SK-N-SH treated with all-trans-retinoic acid at 6 μM for 48 hours (cell line): Measurements from ENCODE around the gene ADAM30.

Experiments
- ATAC-seq: fragments of 200-7000 bp; cut with Tn5 transposase; 3 replicates; pipeline ENCODE4 v1.9.1; 2020; ENCODE audit warnings: mild to moderate bottlenecking, moderate library complexity
- BACH2 ChIP-seq: fragments of 250-450 bp; sonication (Bioruptor Pico); IDR thresholded peaks from 2 replicates; pipeline ENCODE4 v1.9.0; 2021; ENCODE audit warnings: mild to moderate bottlenecking, borderline replicate concordance
- CSDC2 ChIP-seq: fragments of 250-450 bp; sonication (Bioruptor Pico); IDR thresholded peaks from 2 replicates; pipeline ENCODE4 v1.5.0; 2020; ENCODE audit warnings: mild to moderate bottlenecking, moderate library complexity
- CSRNP3 ChIP-seq: fragments of 250-450 bp; sonication (Bioruptor Pico); IDR thresholded peaks from 2 replicates; pipeline ENCODE4 v1.5.1; 2021; ENCODE audit warnings: mild to moderate bottlenecking, moderate library complexity
- ESRRG ChIP-seq: fragments of 250-450 bp; sonication (Bioruptor Pico); IDR thresholded peaks from 2 replicates; pipeline ENCODE4 v1.6.1; 2021; ENCODE audit warnings: mild to moderate bottlenecking
- GLIS3 ChIP-seq: fragments of 250-450 bp; sonication (Bioruptor Pico); IDR thresholded peaks from 2 replicates; pipeline ENCODE4 v1.5.0; 2020; ENCODE audit warnings: mild to moderate bottlenecking, moderate library complexity
- ISL1 ChIP-seq: fragments of 250-450 bp; sonication (Bioruptor Pico); IDR thresholded peaks from 2 replicates; pipeline ENCODE4 v2.1.2; 2022; ENCODE audit warnings: mild to moderate bottlenecking, moderate library complexity
- OSR1 ChIP-seq: fragments of 250-450 bp; sonication (Bioruptor Pico); IDR thresholded peaks from 2 replicates; pipeline ENCODE4 v1.8.0; 2022; ENCODE audit warnings: moderate library complexity, mild to moderate bottlenecking, inconsistent platforms
- PPARA ChIP-seq: fragments of 250-450 bp; sonication (Bioruptor Pico); IDR thresholded peaks from 2 replicates; pipeline ENCODE4 v1.5.0; 2020; ENCODE audit warnings: mild to moderate bottlenecking, borderline replicate concordance
- RARB ChIP-seq: fragments of 250-450 bp; sonication (Bioruptor Pico); IDR thresholded peaks from 2 replicates; pipeline ENCODE4 v1.8.0; 2021; ENCODE audit warnings: mild to moderate bottlenecking, moderate library complexity
- SNAI2 ChIP-seq: fragments of 250-450 bp; sonication (Bioruptor Pico); IDR thresholded peaks from 2 replicates; pipeline ENCODE4 v1.5.0; 2020; ENCODE audit warnings: mild to moderate bottlenecking, moderate library complexity
- TCF4 ChIP-seq: fragments of 250-450 bp; sonication (Bioruptor Pico); IDR thresholded peaks from 2 replicates; pipeline ENCODE4 v1.8.0; 2021; ENCODE audit warnings: mild to moderate bottlenecking, moderate library complexity, borderline replicate concordance
- TOX ChIP-seq: fragments of 250-450 bp; sonication (Bioruptor Pico); IDR thresholded peaks from 2 replicates; pipeline ENCODE4 v1.8.0; 2021; ENCODE audit warnings: mild to moderate bottlenecking, moderate library complexity, borderline replicate concordance
- TSHZ2 ChIP-seq: fragments of 250-450 bp; sonication (Bioruptor Pico); IDR thresholded peaks from 2 replicates; pipeline ENCODE4 v1.5.0; 2020; ENCODE audit warnings: mild to moderate bottlenecking, moderate library complexity
- ZC3H10 ChIP-seq: fragments of 250-450 bp; sonication (Bioruptor Pico); IDR thresholded peaks from 2 replicates; pipeline ENCODE4 v1.5.1; 2021; ENCODE audit warnings: mild to moderate bottlenecking, moderate library complexity
- ZFP3 ChIP-seq: fragments of 250-450 bp; sonication (Bioruptor Pico); IDR thresholded peaks from 2 replicates; pipeline ENCODE4 v1.5.0; 2020; ENCODE audit warnings: mild to moderate bottlenecking, moderate library complexity
- ZFP30 ChIP-seq: fragments of 450-650 bp; formaldehyde crosslinking; IDR thresholded peaks from 2 replicates; pipeline ENCODE4 v1.5.0; 2022; ENCODE audit warnings: mild to moderate bottlenecking, moderate library complexity
- ZNF565 ChIP-seq: fragments of 450-650 bp; formaldehyde crosslinking; conservative IDR thresholded peaks from 2 replicates; pipeline ENCODE4 v1.5.0; 2020; ENCODE audit warnings: low read depth, mild to moderate bottlenecking, moderate library complexity
- ZNF70 ChIP-seq: fragments of 450-650 bp; formaldehyde crosslinking; IDR thresholded peaks from 2 replicates; pipeline ENCODE4 v1.5.0; 2020; ENCODE audit warnings: mild to moderate bottlenecking, moderate library complexity
- ZNF8 ChIP-seq: fragments of 450-650 bp; formaldehyde crosslinking; IDR thresholded peaks from 2 replicates; pipeline ENCODE4 v1.5.0; 2020; ENCODE audit warnings: mild to moderate bottlenecking, moderate library complexity
- TF ChIP-seq, protein P1 (sequence below): fragments of 250-450 bp; sonication (Bioruptor Pico); IDR thresholded peaks from 2 replicates; pipeline ENCODE4 v1.5.1; 2020; ENCODE audit warnings: low read depth, mild to moderate bottlenecking, moderate library complexity
- TF ChIP-seq, protein P2 (sequence below): fragments of 250-450 bp; sonication (Bioruptor Pico); IDR thresholded peaks from 2 replicates; pipeline ENCODE4 v1.8.0; 2020; ENCODE audit warnings: mild to moderate bottlenecking, moderate library complexity, borderline replicate concordance
- TF ChIP-seq, protein P3 (sequence below): fragments of 250-450 bp; sonication (Bioruptor Pico); IDR thresholded peaks from 2 replicates; pipeline ENCODE4 v1.8.0; 2021; ENCODE audit warnings: low read depth, mild to moderate bottlenecking, moderate library complexity, borderline replicate concordance

ADAM30 gene

DNA sequence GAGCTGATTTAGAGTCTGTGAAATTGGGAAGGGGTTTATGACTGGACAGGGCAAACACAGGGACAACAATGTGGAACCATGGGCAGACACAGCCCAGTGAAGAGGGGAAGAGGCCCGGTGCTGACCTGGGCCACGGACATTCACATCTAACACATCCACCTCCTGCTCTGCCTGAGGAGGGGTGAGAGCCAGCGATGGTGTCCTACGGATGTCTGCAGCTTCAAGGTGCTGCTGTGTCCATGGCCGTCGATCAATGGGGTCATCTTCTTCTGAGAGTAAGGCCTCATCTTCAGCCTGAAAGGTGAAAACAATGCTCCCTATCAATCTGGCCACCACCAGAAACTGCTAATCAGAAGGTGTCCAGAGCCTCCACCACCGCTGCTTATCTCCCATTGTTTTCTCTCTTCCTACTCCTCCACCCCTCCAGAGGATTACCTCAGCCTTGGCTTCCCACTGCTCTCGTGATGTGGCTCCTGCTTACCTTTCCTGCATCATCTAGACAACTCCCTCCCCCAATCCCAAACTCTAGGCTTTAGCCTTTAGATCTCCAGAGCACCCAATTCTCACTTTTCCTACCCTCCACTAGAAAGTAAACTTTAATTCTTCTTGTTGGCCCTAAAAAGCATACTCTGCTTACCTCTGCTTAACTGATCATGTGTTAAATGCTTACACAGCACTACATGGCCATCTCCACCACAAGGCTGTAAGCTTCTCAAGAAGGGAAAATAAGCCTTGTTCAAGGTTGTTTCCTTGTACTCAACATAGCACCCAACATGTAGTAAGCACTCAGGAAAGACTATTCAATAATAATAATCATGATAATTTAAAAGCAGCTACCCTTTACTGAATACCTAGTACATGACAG, 24.0 kb upstream of the ADAM30 start:
- TF ChIP-seq OSR1 (CRISPR knock-in tag) (no peak), ZNF70 (CRISPR knock-in tag) (no peak), ZC3H10 (CRISPR knock-in tag) (no peak), ZNF8 (CRISPR knock-in tag) (no peak), CSDC2 (CRISPR knock-in tag) (no peak), SNAI2 (CRISPR knock-in tag) (no peak), ZFP3 (CRISPR knock-in tag) (no peak), PPARA (CRISPR knock-in tag) (no peak), ISL1 (no peak), GLIS3 (CRISPR knock-in tag) (no peak)
- ATAC-seq = no peak

- TF ChIP-seq, protein P1, sequence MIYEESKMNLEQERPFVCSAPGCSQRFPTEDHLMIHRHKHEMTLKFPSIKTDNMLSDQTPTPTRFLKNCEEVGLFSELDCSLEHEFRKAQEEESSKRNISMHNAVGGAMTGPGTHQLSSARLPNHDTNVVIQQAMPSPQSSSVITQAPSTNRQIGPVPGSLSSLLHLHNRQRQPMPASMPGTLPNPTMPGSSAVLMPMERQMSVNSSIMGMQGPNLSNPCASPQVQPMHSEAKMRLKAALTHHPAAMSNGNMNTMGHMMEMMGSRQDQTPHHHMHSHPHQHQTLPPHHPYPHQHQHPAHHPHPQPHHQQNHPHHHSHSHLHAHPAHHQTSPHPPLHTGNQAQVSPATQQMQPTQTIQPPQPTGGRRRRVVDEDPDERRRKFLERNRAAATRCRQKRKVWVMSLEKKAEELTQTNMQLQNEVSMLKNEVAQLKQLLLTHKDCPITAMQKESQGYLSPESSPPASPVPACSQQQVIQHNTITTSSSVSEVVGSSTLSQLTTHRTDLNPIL (CRISPR knock-in tag) = no peak
- no peak for TF ChIP-seq ZC3H10 (CRISPR knock-in tag)
- no peak for TF ChIP-seq ISL1
- TF ChIP-seq ZFP3 (CRISPR knock-in tag) = no peak
- TF ChIP-seq ESRRG (CRISPR knock-in tag) = no peak
- TF ChIP-seq RARB = no peak
- no peak for TF ChIP-seq SNAI2 (CRISPR knock-in tag)
- no peak for TF ChIP-seq TCF4 (CRISPR knock-in tag)
- TF ChIP-seq PPARA (CRISPR knock-in tag) = no peak
- TF ChIP-seq ZNF565 (CRISPR knock-in tag) = no peak
- no peak for TF ChIP-seq ZNF8 (CRISPR knock-in tag)
- TF ChIP-seq, protein P2, sequence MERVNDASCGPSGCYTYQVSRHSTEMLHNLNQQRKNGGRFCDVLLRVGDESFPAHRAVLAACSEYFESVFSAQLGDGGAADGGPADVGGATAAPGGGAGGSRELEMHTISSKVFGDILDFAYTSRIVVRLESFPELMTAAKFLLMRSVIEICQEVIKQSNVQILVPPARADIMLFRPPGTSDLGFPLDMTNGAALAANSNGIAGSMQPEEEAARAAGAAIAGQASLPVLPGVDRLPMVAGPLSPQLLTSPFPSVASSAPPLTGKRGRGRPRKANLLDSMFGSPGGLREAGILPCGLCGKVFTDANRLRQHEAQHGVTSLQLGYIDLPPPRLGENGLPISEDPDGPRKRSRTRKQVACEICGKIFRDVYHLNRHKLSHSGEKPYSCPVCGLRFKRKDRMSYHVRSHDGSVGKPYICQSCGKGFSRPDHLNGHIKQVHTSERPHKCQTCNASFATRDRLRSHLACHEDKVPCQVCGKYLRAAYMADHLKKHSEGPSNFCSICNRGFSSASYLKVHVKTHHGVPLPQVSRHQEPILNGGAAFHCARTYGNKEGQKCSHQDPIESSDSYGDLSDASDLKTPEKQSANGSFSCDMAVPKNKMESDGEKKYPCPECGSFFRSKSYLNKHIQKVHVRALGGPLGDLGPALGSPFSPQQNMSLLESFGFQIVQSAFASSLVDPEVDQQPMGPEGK = no peak
- ATAC-seq = no peak
These were observed 22.9 kb upstream of the ADAM30 start for GRCh38 chr1:119919241-119919640.

GRCh38 chr1:119918301-119918700, 22.0 kb upstream of the ADAM30 start:
- no peak for TF ChIP-seq SNAI2 (CRISPR knock-in tag)
- TF ChIP-seq ZFP3 (CRISPR knock-in tag) = no peak
- TF ChIP-seq RARB = no peak
- TF ChIP-seq ESRRG (CRISPR knock-in tag) = no peak
- TF ChIP-seq ZC3H10 (CRISPR knock-in tag) = no peak
- TF ChIP-seq, protein P3, sequence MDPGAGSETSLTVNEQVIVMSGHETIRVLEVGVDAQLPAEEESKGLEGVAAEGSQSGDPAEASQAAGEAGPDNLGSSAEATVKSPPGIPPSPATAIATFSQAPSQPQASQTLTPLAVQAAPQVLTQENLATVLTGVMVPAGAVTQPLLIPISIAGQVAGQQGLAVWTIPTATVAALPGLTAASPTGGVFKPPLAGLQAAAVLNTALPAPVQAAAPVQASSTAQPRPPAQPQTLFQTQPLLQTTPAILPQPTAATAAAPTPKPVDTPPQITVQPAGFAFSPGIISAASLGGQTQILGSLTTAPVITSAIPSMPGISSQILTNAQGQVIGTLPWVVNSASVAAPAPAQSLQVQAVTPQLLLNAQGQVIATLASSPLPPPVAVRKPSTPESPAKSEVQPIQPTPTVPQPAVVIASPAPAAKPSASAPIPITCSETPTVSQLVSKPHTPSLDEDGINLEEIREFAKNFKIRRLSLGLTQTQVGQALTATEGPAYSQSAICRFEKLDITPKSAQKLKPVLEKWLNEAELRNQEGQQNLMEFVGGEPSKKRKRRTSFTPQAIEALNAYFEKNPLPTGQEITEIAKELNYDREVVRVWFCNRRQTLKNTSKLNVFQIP = no peak
- TF ChIP-seq TSHZ2 (CRISPR knock-in tag) = no peak
- no peak for TF ChIP-seq ZNF8 (CRISPR knock-in tag)
- TF ChIP-seq BACH2 (CRISPR knock-in tag) = no peak
- TF ChIP-seq OSR1 (CRISPR knock-in tag) = no peak
- no peak for TF ChIP-seq TOX (CRISPR knock-in tag)
- no peak for TF ChIP-seq CSRNP3 (CRISPR knock-in tag)
- no peak for TF ChIP-seq ZNF70 (CRISPR knock-in tag)
- no peak for TF ChIP-seq GLIS3 (CRISPR knock-in tag)
- TF ChIP-seq, protein P1 (CRISPR knock-in tag) = no peak
- TF ChIP-seq TCF4 (CRISPR knock-in tag) = no peak
- no peak for TF ChIP-seq ZFP30 (CRISPR knock-in tag)
- ATAC-seq = no peak
